Right renal pelvis (tissue), 4 donors: ENCODE measurements around the gene SLC22A4. TPM values are rescaled to one million over a fixed set of nuclear protein-coding genes. Genes with fewer than 3 reads are reported as not detected.
A peak's percentile ranks its signal among the peaks of the same experiment; 100 is the strongest.

Source experiments
- DNase-seq, 4 donors: peaks; one replicate each; pipeline ENCODE4 v3.0.0-alpha.2; 2013; ENCODE audit warnings: low read depth in 4 of 4, low spot score in 3 of 4, missing footprints in 1 of 4
- polyA plus RNA-seq, 4 donors: library from polyadenylated mRNA; unstranded; fragments of 120-200 nt; gene quantifications; one replicate each; pipeline ENCODE4 v1.2.1, GENCODE V29; 2013; ENCODE audit not compliant: insufficient read length in 4 of 4

The SLC22A4 gene
- polyA plus RNA-seq, 4 donors = 4.2 to 6.6 (median 6.3) TPM

GRCh38 chr5:132272311-132273210 lies 21.6 kb upstream of the SLC22A4 start:
- no peak for DNase-seq

GRCh38 chr5:132273631-132274030 lies 20.6 kb upstream of the SLC22A4 start:
- no peak for DNase-seq

GRCh38 chr5:132274050-132274792 lies 20.0 kb upstream of the SLC22A4 start:
- no peak for DNase-seq

GRCh38 chr5:132275367-132276220 lies 18.6 kb upstream of the SLC22A4 start:
- DNase-seq = no peak

GRCh38 chr5:132277256-132277655 lies 16.9 kb upstream of the SLC22A4 start:
- DNase-seq = no peak

GRCh38 chr5:132277971-132278853 lies 16.0 kb upstream of the SLC22A4 start:
- DNase-seq = no peak

GRCh38 chr5:132279801-132280200 lies 14.4 kb upstream of the SLC22A4 start:
- no peak for DNase-seq

- no peak for DNase-seq
These were observed 13.6 kb upstream of the SLC22A4 start for GRCh38 chr5:132280371-132281240.

- no peak for DNase-seq
These were observed 12.2 kb upstream of the SLC22A4 start for GRCh38 chr5:132281856-132282614.

- no peak for DNase-seq
These were observed 10.7 kb upstream of the SLC22A4 start for GRCh38 chr5:132283423-132284043.

GRCh38 chr5:132289097-132289496 lies 5.1 kb upstream of the SLC22A4 start:
- no peak for DNase-seq

- no peak for DNase-seq
These were observed 3.2 kb upstream of the SLC22A4 start for GRCh38 chr5:132291026-132291425.

GRCh38 chr5:132293066-132293991 lies 865 bp upstream of the SLC22A4 start:
- DNase-seq = peak; percentile 77 to 84 (median 82)

- no peak for DNase-seq
These were observed 722 bp downstream of the SLC22A4 start for GRCh38 chr5:132294728-132295504.

- no peak for DNase-seq
These were observed 1.6 kb downstream of the SLC22A4 start for GRCh38 chr5:132295505-132296411.
